ENCODE measurements around the gene NPAS3. TPM values are rescaled to one million over a fixed set of nuclear protein-coding genes. Genes with fewer than 3 reads are reported as not detected.

NPAS3 gene
- total RNA-seq, 4 donors from 2014 or later = 4.0 to 12.2 (median 5.6) TPM

DNA sequence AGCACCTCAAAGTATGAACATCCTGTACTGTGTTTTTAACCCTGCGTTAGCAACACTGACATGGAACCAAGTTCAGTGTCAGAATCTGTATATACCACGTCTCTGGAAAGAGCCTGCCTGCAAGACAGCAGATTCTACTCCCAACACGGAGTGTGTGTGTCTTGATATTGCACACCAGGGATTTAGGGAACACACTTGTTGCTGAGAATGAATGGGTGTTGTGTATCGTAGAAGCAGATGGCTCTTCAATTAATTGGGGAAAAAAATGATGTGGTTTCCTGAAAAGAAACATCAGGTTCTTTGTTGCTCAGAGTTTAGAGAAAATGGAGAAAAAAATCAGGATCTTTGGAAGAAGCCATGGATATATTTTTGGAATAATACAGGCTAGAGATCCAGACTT, 841.4 kb downstream of the NPAS3 start:
- Histone ChIP-seq H3K27me3 (no peaks in the 10 kb centered on the region), H3K36me3 (no peaks in the 10 kb centered on the region), H3K4me3 (replicated peaks in 1 of 3) (no peak overlapping the region), H3K4me1 (no peaks in the 10 kb centered on the region), H3K27ac (no peak overlapping the region), H3K9me3 (no peaks in the 10 kb centered on the region)
- TF ChIP-seq, protein P1, sequence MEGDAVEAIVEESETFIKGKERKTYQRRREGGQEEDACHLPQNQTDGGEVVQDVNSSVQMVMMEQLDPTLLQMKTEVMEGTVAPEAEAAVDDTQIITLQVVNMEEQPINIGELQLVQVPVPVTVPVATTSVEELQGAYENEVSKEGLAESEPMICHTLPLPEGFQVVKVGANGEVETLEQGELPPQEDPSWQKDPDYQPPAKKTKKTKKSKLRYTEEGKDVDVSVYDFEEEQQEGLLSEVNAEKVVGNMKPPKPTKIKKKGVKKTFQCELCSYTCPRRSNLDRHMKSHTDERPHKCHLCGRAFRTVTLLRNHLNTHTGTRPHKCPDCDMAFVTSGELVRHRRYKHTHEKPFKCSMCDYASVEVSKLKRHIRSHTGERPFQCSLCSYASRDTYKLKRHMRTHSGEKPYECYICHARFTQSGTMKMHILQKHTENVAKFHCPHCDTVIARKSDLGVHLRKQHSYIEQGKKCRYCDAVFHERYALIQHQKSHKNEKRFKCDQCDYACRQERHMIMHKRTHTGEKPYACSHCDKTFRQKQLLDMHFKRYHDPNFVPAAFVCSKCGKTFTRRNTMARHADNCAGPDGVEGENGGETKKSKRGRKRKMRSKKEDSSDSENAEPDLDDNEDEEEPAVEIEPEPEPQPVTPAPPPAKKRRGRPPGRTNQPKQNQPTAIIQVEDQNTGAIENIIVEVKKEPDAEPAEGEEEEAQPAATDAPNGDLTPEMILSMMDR (IDR thresholded peaks at IDR 0.05) = no peak
- no peak for TF ChIP-seq POLR2A (IDR thresholded peaks at IDR 0.05)
- intact Hi-C loops (cut with DNase I) = no loop called here
- WGBS, 2 donors = 85 to 89% methylated on average over 4 of the region's 4 CpGs
- DNase-seq = no peak

DNA sequence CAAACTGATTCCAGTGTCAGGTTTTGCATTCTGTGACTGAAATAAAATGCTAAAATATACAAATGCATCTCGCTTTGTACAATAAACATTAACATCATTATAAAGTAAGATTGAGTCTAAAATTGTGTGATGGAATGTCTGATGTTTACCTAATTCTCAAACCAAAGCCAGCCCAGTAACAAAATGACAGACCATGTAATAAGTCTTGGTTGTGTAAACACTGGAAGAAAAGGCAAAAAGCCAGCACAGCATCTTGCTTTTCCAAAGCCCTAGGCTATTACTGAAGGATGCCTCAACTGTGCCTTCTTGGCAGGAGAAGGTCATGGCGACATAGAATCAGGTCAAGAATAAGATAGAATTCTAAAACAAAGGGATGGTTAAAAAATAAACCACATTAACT, 842.6 kb downstream of the NPAS3 start:
- 84 to 95% methylated on average over 2 of the region's 2 CpGs for WGBS, 2 donors
- no peak overlapping the region for H3K4me3 ChIP-seq (replicated peaks in 1 of 3)
- intact Hi-C loops (cut with DNase I) = no loop called here
- H3K27me3 ChIP-seq = no peaks in the 10 kb centered on the region
- no peaks in the 10 kb centered on the region for H3K4me1 ChIP-seq
- H3K27ac ChIP-seq = no peak overlapping the region
- H3K36me3 ChIP-seq = no peaks in the 10 kb centered on the region
- H3K9me3 ChIP-seq = no peaks in the 10 kb centered on the region
- no peak for TF ChIP-seq POLR2A (IDR thresholded peaks at IDR 0.05)
- TF ChIP-seq, protein P1 (IDR thresholded peaks at IDR 0.05) = no peak
- DNase-seq = no peak

DNA sequence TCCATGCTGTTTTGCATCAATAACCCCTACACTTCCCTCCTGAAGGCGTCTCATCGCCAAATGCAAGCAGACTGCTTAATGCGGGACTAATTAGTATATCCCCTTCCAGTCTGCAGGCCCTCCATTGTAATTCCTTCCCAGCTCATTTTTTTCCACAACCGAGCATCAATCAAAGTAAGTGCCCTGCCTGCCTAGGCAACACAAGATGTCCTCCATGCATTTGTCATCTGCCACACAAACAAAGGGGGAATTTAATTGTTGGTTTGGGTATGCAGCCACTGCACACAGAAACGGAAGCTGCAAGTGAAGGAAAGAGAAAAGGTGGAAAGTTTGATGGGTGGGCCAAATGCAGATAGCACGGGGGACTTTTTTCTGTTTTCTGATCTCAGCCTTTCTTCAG, 844.2 kb downstream of the NPAS3 start:
- no peaks in the 10 kb centered on the region for H3K27me3 ChIP-seq
- no peak overlapping the region for H3K4me3 ChIP-seq (replicated peaks in 1 of 3)
- intact Hi-C loops (cut with DNase I) = no loop called here
- H3K9me3 ChIP-seq = no peaks in the 10 kb centered on the region
- TF ChIP-seq POLR2A (IDR thresholded peaks at IDR 0.05) = no peak
- TF ChIP-seq, protein P1 (IDR thresholded peaks at IDR 0.05) = no peak
- no peak for DNase-seq
- H3K36me3 ChIP-seq = no peaks in the 10 kb centered on the region
- no peak overlapping the region for H3K27ac ChIP-seq
- WGBS, 2 donors = 95 to 96% methylated on average over 6 of the region's 6 CpGs
- H3K4me1 ChIP-seq = no peaks in the 10 kb centered on the region

DNA sequence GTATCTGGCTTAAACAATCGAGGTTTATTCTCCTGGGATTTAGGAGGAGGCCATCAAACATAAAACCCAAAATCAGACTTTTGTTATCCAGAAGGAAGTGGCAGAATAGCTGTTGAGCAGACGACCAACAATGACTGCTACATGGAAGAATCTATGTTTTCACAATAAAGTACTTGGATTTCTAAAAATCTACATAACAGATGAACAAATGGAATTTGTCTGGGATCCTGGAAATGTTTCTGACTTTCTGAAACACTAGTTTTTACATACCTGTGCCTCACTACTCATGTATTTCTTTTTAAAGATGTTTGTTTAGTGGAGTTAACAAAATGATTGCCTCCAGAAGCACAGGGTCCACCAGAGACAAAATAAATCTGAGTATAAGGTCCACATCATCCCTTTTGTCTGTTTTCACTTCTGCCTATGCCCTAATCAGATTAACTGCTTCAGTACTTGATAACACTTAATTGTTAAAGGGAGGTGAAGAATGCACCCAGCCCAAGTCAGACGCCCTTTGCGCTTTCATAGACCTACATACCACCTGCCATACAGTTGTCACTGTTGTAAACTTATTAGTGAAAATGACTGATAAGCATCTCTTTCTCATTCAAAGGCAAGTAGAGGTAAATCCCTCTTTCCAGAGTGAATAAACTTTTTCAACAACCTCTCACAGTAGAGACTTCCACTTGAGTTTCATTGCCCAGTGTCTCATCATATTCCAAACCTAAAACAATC, 847.6 kb downstream of the NPAS3 start:
- intact Hi-C loops (cut with DNase I) = no loop called here
- Histone ChIP-seq H3K9me3 (no peaks in the 10 kb centered on the region), H3K36me3 (no peaks in the 10 kb centered on the region), H3K27me3 (no peaks in the 10 kb centered on the region), H3K4me3 (replicated peaks in 1 of 3) (no peak overlapping the region), H3K4me1 (no peaks in the 10 kb centered on the region), H3K27ac (no peak overlapping the region)
- WGBS, 2 donors = 76 to 82% methylated on average over 4 of the region's 4 CpGs
- TF ChIP-seq POLR2A (IDR thresholded peaks at IDR 0.05) = no peak
- TF ChIP-seq, protein P1 (IDR thresholded peaks at IDR 0.05) = no peak
- no peak for DNase-seq

DNA sequence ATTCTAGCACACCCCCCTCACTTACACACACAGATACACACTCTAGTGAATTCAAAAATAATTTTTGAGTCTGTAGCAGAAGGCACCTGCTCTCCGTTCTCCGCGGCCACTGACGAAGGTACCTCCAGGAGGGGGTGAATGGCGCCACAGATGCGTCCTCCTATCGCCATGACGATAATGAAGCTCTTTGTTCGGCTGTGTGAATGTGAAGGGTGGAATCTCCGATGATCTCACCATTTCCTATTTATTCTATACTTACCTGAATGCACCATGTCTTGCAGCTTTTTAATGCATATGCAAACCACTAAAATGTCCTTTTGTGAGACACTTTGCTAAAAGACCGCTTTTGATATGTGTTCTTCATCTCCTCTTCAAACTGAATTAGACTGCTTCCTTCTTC, 849.5 kb downstream of the NPAS3 start:
- WGBS, 2 donors = 95 to 96% methylated on average over 11 of the region's 11 CpGs
- peaks cover 0 to 4% of the 10 kb centered on the region in 2 donors for H3K4me1 ChIP-seq
- H3K27ac ChIP-seq = no peak overlapping the region
- no peak for DNase-seq
- H3K27me3 ChIP-seq = no peaks in the 10 kb centered on the region
- H3K9me3 ChIP-seq = no peaks in the 10 kb centered on the region
- TF ChIP-seq, protein P1 (IDR thresholded peaks at IDR 0.05) = no peak
- TF ChIP-seq POLR2A (IDR thresholded peaks at IDR 0.05) = no peak
- intact Hi-C loops (cut with DNase I) = no loop called here
- no peaks in the 10 kb centered on the region for H3K36me3 ChIP-seq
- H3K4me3 ChIP-seq (replicated peaks in 1 of 3) = no peak overlapping the region
